HG03521 (cell line): ENCODE data around the gene LGALS3BP.

Experiments
- ATAC-seq: cut with Tn5 transposase; IDR thresholded peaks from one replicate; pipeline ENCODE4 v1.9.1; 2021; ENCODE audit warnings: mild to moderate bottlenecking, moderate library complexity; ENCODE audit not compliant: unreplicated experiment

The LGALS3BP gene

DNA sequence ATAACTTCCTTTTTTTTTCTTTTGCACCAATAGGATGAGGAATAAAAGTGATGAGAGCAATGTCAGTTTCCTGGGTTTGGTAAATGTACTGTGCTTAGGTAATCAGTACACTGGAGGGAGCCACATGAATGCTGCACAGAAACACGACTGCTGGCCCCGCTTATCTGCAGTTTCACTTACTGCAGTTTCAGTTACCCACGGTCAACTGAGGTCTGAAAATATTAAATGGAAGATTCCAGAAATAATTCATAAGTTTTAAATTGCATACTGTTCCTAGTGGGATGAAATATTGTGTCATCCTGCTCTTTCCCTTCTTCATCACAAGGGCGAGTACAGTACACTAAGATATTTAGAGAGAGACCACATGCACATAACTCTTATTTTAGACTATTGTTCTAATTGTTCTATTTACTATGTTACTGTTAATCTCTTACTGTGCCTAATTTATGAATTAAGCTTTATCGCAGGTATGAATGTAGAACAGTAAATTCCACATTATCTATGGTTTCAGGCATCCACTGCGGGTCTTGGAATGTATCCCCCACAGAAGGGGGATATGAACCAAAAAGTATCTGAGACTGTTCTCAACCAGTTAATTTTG lies 6.4 kb upstream of the LGALS3BP start:
- no peak for ATAC-seq

DNA sequence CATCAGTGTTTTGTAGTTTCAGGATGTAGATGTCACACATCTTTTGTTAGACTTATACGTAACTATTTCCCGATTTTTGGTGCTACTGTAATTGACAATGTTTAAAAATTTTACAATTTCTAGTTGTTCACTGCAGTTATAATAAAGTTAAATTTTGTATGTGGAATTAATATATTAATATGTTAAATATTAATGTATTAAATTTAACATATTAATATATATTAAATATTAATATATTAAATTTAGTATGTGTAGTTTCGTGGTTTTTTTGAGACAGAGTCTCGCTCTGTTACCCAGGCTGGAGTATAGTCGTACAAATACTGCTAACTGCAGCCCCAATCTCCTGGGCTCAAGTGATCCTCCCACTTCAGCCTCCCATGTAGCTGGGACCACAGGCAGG lies 5.7 kb upstream of the LGALS3BP start:
- no peak for ATAC-seq

DNA sequence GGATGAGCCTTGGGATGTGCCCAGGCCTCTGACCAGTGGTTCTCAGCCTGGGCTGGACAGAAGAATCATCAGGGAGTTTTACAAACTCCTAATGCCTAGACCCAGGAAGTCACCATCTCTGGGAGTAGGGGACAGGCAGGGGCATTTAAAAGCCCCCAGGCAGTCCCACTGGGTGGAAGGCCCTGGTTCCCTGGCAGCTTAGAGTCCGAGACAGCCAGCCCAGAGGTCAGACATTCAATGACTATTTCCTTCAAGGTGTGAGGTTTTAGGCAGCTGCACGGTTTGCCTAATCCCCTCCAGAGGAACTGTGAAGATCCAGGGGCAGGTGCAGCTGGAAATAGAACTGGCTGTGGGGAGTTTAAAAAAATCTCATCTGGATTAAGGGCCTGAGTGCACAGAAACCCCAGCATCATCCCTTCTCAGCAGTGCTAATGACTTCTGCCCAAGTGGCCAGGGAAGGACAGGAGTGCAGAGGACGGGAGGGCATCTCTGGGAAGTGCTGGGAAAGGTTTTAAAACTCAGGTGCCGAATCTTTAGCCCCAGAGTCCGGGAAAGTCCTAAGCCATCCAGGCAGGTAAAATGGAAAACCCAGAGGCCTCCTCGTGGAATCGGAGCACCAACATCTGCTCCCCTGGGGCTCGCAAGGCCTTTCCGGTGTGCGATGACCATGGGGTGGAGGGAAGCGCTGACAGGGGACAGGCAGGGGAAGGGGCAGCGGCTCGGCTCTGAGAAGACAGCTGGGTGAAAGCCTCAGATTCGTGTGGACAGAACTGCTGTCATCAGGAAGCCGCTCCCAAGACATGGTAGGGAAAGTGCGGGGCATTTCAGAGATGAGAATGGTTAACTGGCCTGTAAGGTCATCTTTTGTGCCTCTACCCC lies 1.5 kb upstream of the LGALS3BP start:
- ATAC-seq: no peak

DNA sequence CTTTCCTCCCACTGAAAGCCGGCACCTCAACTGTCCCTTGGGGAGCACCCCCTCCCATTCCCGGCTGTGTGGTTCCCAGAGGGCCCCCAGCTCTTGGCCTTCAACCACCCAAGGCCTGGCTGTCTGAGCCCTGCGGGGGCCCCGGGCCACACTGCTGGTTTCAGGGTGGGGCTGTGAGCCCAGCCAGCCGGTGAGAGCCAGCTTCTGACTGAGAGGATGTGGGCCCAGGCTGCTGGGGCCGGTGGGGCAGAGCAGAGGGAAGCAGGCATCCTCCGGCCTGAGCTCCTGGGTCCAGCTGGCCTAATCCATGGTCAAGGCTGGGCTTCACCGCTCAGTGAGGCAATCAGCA lies 875 bp upstream of the LGALS3BP start:
- no peak for ATAC-seq

DNA sequence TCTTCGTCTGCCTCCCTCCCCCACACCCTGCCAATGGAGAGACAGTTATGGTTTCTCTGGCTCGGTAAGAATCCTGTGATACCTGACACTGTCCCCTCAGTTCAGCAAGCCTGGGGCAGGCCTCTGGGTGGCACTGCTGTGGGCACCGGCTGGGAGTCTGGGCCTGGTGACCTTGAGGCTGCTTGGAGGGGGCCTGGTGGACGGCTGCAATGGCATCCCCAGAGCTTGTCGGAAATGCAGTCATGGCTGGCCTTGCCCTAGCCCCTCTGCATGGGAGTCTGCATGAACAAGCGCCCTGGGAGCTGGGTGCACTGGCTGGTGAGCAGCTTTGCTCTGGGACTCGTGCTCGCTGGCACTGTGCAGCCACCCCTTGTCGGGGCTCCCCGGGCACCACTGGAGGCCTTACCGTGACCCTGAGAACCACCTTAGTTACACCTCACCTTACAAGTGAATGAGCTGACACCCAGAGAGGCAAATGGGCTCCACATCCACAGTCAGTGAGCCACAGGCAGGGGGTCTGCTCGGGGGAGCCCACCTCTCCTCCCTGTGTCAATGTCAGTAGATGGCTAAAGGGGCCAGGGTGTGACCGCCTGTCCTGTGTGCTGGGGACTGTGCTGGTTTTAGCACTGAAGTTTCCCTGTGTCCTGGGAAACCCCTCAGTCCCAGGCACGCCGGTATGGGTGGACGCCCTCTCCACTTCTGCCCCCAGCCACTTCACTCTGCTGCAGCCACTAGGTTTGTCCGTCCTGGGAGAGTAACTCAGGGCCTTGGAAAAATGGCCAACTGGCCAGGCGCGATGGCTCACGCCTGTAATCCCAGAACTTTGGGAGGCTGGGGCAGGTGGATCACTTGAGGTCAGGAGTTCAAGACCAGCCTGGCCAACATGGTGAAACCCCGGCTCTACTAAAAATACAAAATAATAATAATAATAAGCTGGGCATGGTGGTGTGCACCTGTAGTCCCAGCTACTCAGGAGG lies 1.4 kb downstream of the LGALS3BP start:
- no peak for ATAC-seq

DNA sequence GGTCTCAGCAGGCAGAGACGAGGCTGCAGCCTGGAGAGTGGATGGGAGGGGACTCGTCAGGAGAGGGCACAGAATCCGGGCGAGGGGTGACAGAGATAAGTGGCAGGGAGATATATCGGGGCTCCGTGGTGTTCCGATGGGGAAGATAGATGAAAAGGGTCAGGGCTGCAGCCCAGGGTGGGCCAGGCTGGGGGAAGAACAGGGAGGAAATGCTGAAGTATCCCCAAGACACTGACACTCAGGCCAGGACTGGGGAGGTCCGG lies 2.1 kb downstream of the LGALS3BP start:
- ATAC-seq: no peak

DNA sequence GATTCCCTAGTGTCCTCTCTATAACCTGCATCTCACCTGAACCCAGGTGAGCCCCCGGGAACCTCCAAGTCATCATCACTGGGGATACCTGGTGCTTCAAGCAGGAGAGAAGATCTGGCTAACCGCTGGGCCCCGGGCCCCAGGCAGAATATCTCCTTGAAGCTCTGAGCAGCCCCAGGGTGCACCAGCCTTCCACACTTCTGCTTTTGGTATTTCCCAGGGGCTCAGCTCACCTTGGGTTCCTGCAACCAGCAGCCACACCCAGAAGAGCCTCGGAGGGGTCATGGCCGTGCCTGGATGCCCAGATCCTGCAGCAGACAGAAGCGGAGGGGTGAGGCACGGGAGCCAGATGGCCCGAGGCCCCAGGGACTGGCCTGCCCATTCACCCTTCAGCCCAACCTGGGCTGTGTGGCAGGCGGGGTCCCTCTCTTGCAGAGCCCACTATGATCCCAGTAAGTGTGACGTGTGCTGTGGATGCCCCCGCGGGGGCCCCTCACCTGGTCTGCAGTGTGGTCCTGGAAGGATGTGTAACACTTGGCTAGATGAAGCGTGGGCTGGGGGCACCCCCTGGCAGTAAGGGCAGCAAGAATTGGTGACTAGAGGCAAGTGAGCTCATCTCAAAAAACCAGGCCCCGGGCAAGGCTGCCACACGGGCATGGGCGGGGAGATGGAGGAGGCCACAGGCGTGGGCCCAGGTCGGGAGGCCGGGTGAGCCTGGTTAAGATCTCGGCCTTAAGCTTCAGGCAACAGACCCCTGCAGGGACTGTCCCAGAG lies 2.6 kb downstream of the LGALS3BP start:
- no peak for ATAC-seq

DNA sequence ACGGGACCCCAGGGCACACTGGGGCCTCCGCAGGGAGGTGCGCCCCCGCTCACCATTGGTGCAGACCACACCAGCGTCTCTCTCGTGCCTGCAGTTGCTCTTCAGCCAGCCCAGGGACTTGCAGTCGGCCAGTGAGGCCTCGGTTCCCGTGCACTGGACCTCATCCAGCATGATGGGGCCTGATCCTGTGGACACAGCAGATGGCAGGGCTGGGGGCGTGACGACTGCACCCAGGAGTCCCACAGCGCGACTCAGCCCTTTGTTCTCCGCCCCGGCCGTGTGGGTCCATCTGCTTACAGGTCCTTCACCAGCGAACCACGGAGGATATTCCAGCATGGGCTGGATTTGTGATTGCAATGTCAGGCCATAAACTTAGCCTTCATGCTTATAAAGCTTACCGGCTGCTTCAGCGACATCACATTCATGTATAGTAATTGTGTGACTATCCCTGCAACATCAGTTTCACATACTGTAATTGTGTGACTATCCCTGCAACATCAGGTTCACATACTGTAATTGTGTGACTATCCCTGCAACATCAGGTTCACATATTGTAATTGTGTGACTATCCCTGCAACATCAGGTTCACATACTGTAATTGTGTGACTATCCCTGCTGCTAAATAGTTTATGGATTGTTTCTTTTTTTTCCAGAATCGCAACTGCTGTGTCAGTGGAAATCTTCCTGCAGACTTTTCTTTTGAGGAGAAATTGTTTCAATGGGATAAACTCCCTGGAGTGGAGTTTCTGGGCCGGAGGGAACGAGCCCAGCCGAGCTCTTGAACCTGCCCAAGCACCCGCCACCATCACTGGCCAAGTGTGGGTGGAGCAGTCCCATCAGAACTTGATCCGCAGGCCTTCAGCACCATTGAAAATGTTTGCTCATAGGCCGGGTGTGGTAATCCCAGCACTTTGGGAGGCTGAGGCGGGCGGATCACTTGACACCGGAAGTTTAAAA lies 4.8 kb downstream of the LGALS3BP start:
- ATAC-seq: no peak

DNA sequence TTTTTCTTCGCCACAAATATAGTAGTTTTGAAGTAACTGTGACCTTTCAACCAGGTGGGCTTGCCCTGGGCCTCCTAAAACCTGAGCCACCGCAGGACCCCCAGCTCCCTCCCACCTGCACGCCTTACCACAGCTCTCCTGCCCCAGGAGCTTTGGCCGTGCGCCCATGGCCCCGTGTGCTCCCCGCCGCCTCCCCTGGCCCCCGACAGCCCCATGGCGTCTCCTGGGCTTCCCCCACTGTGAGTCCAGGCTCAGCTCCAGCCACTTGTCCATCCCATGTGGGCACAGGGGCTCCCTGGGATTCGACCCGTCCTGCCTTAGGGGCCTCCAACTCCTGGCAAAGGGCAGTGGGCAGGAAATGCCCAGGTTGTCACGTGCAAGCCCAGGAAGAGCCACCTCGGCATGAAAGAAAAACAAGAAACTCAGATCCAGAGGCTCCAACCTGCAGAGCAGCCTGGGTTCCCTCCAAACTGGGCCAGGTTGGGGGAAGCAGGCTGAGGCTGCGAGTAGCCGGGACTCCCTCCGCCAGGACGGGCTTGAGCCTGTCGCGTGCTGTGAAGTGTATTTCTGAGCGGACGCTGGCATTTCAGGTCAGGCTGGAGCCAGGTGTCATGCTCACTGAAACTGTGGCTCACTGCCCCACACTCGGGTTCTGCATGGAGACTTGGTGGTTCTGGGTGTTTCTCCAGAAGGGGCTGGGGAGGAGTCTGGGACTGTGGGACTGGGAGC lies 5.8 kb downstream of the LGALS3BP start:
- no peak for ATAC-seq

DNA sequence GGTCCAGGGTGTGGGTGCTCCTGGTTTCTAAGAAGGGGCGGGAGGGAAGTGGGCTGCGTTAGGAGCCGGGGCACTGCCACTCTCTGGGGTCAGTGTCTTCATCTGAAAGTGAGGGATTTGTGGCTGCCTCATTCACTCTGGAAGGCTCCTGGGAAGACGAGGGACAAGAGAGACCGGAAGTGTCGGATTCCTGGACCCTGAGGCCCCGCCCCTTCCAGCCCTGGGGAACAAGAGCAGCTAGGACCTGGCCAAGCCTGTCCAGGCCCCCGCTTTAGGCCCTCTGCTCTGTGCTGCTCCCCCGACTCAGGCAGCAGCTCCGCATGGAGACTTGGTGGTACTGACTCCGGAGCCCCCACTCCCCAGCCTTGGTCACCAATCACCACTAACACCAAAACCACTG lies 6.5 kb downstream of the LGALS3BP start:
- no peak for ATAC-seq

DNA sequence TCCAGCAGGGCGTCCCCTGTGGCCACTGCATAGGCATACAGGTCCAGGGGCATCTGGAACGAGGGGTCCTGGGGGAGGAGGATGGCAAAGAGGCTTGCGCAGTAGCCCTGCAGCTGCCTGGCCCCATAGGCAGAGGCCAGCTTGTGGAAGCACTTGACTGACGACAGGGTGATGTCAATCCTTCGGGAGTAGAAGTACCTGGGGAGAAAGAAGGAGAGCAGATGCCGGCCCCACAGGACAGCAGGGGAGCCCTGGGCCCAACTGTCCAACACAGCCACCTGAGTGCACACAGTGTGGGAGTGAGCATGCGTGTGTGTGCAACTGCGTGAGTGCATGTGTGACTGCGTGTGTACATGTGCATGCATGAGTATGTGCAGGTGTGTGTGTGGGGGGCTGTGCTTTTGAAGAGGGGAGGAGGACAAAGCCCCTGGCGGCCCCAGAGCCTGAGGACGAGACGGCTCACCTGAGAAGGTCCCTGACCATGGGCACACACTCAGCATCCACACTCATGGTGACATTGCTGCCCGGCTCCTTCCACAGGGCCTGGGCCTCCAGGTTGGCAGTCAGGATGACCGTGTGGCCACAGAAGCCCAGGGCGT lies 7.1 kb downstream of the LGALS3BP start:
- no peak for ATAC-seq

DNA sequence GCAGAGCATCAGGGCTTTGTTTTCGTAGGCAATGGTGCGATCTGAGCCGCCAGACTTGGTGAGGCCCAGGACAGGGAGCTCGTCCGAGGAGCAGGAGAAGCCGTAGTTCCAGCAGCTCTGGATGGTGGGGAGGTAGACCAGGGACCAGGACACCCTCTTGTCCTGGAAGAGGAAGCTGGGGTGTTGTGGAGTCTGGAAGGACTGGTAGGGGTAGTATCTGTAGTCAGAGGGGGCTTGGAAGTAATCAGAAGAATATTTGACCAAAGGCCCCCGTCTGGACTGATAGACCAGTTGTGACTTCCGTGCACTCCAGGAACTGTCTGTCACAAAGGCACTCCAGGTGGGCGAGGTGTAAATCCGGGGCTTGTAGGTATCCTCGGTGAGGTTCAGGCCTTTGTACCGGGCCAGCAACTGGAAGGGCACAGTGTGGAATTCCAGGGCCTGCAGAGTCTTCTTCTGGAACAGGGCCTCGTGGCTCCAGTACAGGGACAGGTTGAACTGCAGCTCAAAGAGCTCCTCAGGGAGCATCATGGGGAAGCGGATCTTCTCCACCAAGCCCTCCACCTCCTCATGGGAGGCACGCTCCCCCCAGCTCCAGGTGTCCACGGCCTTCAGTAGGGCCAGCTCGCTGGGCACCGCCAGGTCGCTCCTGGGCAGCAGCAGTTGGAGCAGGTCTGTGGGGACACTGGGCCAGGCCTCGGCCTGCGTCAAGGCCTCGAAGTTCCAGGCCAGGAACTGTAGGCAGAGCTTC lies 7.8 kb downstream of the LGALS3BP start:
- no peak for ATAC-seq

DNA sequence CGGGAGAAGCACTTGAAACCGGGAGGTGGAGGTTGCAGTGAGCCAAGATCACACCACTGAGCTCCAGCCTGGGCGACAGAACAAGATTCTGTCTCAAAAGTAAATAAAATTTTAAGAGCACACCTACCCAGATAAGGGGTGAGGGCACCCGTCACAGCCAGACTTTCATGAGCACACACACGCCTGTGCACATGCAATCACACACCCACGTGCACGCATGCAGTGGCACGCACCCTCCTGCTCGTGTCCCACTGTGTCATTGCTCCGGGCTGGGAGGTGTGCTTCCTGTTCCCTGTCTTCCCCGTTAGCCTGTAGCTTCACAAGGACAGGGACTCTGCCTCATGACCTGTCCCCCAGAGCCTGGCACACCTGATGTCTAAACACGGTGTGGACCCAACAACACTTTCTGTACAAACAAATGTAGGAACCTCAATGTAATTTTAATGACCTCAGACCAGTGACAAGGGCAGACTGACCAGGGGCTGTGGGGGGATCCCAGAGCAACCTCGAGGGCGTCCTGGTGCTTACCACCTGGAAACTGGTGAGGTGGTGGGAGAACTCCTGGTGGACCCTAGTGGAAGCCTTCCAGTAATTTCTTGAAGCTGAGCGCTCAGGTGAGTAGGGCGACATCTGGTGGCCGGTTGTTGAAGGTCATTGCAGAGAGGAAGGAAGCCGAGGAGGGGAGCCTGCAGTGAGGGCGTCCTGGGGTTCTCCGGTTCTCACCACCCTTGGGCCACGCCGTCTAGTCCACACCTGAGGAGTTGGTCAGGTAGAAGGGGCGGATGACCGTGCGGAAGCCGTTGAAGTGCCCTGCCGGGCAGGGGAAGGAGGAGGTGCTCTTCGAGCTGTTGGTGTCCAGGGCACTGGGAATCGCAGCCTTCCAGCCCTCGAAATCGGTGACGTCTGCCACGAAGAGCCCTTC lies 8.6 kb downstream of the LGALS3BP start:
- ATAC-seq: no peak

DNA sequence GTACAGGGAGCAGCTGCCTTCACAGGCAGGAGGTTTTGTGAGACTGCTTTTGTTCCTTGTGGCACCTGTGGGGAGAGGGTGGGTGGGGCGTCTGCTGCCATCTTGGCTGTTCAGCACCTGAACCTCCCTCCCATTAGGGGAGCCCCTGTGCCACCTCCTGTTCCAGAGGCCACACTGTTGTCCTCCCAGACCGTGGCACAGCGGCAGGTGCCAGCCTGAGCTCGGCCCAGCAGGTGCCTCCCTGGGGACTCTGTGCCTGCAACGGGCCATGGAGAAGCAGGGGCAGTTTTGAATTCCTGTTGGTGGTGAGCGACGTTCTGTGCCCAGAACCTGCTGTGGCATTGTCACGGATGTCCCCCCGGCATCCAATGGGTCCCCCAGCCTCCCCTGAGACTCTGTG lies 9.9 kb downstream of the LGALS3BP start:
- no peak for ATAC-seq

DNA sequence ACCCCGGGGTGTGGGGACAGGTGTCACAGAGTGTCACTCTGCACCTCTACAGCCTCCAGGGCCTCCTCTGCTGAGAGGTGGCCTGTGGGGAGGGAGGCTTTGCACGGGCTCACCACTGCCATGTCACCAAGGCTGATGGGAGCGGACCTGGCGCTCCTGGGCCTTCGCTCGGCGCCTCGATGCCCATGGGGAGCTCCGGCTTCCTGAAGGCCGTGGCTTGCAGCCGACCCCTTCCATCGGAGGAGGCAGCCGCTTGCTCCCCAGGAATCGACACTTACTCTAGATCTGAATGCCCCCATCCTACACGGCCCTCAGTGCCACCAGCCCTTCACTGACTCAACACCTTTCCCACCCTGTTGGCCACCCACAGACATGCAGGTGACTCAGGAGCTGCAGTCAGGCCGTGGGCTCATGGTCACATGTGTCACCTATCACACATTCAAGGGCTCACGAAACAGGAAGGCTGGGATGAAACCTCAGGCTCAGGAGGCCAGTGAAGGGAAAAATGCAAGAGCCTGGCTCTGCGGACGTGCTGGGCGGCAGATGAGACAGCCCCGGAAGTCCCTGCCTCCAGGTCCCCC lies 11.9 kb downstream of the LGALS3BP start:
- no peak for ATAC-seq

DNA sequence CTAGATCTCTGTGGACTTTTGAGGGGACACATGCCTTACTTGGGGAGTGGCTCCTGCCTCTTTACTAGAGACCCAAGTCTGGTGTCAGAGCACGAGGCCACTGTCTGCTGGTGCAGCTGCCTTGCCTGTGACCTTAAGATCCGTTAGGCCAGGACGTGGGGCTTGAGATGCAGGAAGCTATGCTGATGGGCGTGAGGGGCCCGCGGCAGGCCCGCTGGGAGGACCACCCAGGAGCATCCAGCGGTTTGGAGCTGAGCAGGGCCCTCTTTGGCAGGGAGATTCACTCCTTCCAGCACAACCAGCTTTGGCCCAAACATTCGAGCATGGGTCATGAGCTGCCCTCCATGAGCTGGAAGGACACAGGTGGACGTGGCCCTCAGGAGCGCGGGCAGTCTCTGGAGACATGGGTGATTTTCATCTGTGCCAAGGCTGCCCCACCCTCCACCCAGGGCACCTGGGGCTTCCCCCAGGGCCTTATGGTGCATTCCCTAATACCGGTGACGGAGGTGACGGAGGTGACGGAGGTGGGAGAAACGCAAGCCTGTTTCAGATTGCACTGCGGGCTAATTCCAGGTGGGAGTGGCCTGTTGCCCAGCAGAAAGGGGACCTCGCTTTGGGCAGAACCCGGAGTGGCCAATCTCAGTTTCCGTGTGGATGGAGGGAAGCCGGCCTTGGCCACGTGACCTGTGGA lies 12.7 kb downstream of the LGALS3BP start:
- no peak for ATAC-seq
